Transverse colon (tissue), 4 donors: ENCODE results near the gene TMPRSS2. TPM values are rescaled to one million over a fixed set of nuclear protein-coding genes. Genes with fewer than 3 reads are reported as not detected.

Experiments
- DNase-seq: peaks from one replicate; pipeline ENCODE4 v3.0.0-alpha.2; 2019
- H3K27ac ChIP-seq, 4 donors: fragments of 200-600 bp; sonication (generic); 2 replicates each; pipeline ENCODE4 v1.5.1; 2016 to 2018; ENCODE audit warnings: inconsistent platforms in 4 of 4
- H3K27me3 ChIP-seq: fragments of 200-600 bp; sonication (generic); 2 replicates; pipeline ENCODE4 v1.5.1; 2017; ENCODE audit warnings: inconsistent platforms
- H3K36me3 ChIP-seq, 4 donors: fragments of 200-600 bp; sonication (generic); 2 replicates each; pipeline ENCODE4 v1.5.1; 2017 to 2019; ENCODE audit warnings: inconsistent platforms in 4 of 4
- H3K4me1 ChIP-seq, 4 donors: fragments of 200-600 bp; sonication (generic); 2 replicates each; pipeline ENCODE4 v1.5.1; 2017 to 2020; ENCODE audit warnings: inconsistent platforms in 4 of 4
- H3K4me3 ChIP-seq, 4 donors: fragments of 200-600 bp; sonication (generic); 1 replicate in 1 of 4; 2 replicates in 3 of 4; pipeline versions ENCODE4 v1.5.1 to v1.6.1; 2017 to 2019; ENCODE audit warnings: inconsistent platforms in 4 of 4
- H3K9me3 ChIP-seq, 2 donors: fragments of 200-600 bp; sonication (generic); 2 replicates each; pipeline ENCODE4 v1.5.1; 2017 to 2019; ENCODE audit warnings: inconsistent platforms in 2 of 2
- CTCF ChIP-seq, 5 experiments: fragments of 200-600 bp in 3 of 5; fragments of 450-650 bp in 2 of 5; sonication (generic) in 3 of 5; IDR thresholded peaks; 1 replicate in 2 of 5; 2 replicates in 3 of 5; pipeline ENCODE4 v1.5.1; 2016 to 2017; ENCODE audit warnings: antibody characterized with exemption in 5 of 5, inconsistent platforms in 3 of 5, mild to moderate bottlenecking in 2 of 5, moderate library complexity in 1 of 5
- EP300 ChIP-seq: sonication (generic); formaldehyde crosslinking; IDR thresholded peaks from one replicate; pipeline ENCODE4 v1.6.1; 2017; ENCODE audit warnings: antibody characterized with exemption, low read depth
- POLR2A ChIP-seq: fragments of 450-650 bp; IDR thresholded peaks from one replicate; pipeline ENCODE4 v1.6.1; 2016; ENCODE audit warnings: antibody characterized with exemption, mild to moderate bottlenecking, moderate library complexity
- POLR2AphosphoS5 ChIP-seq, 3 donors: sonication (generic); formaldehyde crosslinking; IDR thresholded peaks; one replicate each; pipeline ENCODE4 v1.6.1; 2016; ENCODE audit warnings: antibody characterized with exemption in 3 of 3
- WGBS, 2 donors: methylation state at CpG; one replicate each; pipeline ENCODE4 v1.1.5; 2018; ENCODE audit warnings: low coverage in 1 of 2; 5-methylcytosine and 5-hydroxymethylcytosine counted together
- in situ Hi-C, 4 donors: fragments of 200-750 bp; cut with MboI; loops; one replicate each; pipeline versions ENCODE4 v1.15.0 to v1.15.1; 2017; ENCODE audit warnings: low sequenced_read_pairs in 3 of 4, low pct_ligation_motif_present in 1 of 4, low pct_unique_long_range_greater_than_20kb in 1 of 4
- intact Hi-C: fragments of 100-400 bp; cut with DNase I; formaldehyde crosslinking; loops from one replicate; pipeline ENCODE4 v1.15.1; 2023; ENCODE audit warnings: low total_unique reads
- total RNA-seq, 4 donors: library from RNA; depleted of rRNA; stranded (reverse); fragments of >200 nt; gene quantifications; one replicate each; pipeline ENCODE4 v1.1.0, GENCODE V29; 2016

The TMPRSS2 gene
- total RNA-seq, 4 donors from 2014 or later: 65.3 to 557 (median 485) TPM

- intact Hi-C loops: no loop called here
These were observed 75.1 kb downstream of the TMPRSS2 start for GRCh38 chr21:41432562-41433460.

GRCh38 chr21:41431788-41432548 lies 76.0 kb downstream of the TMPRSS2 start:
- H3K36me3 ChIP-seq: peaks cover 0 to 29% (median 14%) of the 10 kb centered on the region in 4 donors
- intact Hi-C loops (no loop called here), in situ Hi-C loops (no loop called here)
- H3K27me3 ChIP-seq: no peaks in the 10 kb centered on the region
- TF ChIP-seq POLR2A (no peak), POLR2AphosphoS5 (IDR thresholded peaks at IDR 0.05) (no peak), EP300 (no peak), CTCF (IDR thresholded peaks at IDR 0.05) (no peak)
- peaks cover 0 to 7% of the 10 kb centered on the region in 2 donors for H3K9me3 ChIP-seq
- H3K27ac ChIP-seq: peak overlapping the region; percentile 67 to 83 (median 81)
- 79 to 100% methylated on average over 2 to 16 of the region's 16 CpGs for WGBS, 2 donors
- H3K4me3 ChIP-seq: no peak overlapping the region
- peaks cover 1 to 37% (median 11%) of the 10 kb centered on the region in 4 donors for H3K4me1 ChIP-seq
- peak; percentile 61 for DNase-seq

More at GRCh38 chr21:41432562-41433460, 75.1 kb downstream of the TMPRSS2 start:
- in situ Hi-C loops: no loop called here
- Histone ChIP-seq H3K27me3 (no peaks in the 10 kb centered on the region), H3K4me3 (no peak overlapping the region), H3K4me1 (peaks cover 0 to 30% (median 11%) of the 10 kb centered on the region in 4 donors), H3K9me3 (peaks cover 0 to 7% of the 10 kb centered on the region in 2 donors), H3K27ac (peak overlapping the region; percentile 67 to 83 (median 81)), H3K36me3 (peaks cover 0 to 37% (median 16%) of the 10 kb centered on the region in 4 donors)
- 20 to 59% methylated on average over 1 to 10 of the region's 10 CpGs for WGBS, 2 donors
- no peak for TF ChIP-seq CTCF (IDR thresholded peaks at IDR 0.05)
- TF ChIP-seq POLR2A: no peak
- no peak for TF ChIP-seq EP300
- no peak for TF ChIP-seq POLR2AphosphoS5 (IDR thresholded peaks at IDR 0.05)
- DNase-seq: no peak

- Histone ChIP-seq H3K4me3 (no peak overlapping the region), H3K4me1 (peaks cover 8 to 47% (median 19%) of the 10 kb centered on the region in 4 donors), H3K36me3 (peaks cover 0 to 10% (median 4%) of the 10 kb centered on the region in 4 donors), H3K27me3 (no peaks in the 10 kb centered on the region), H3K9me3 (peaks cover 0 to 6% of the 10 kb centered on the region in 2 donors), H3K27ac (no peak overlapping the region)
- intact Hi-C loops (no loop called here), in situ Hi-C loops (no loop called here)
- DNase-seq: no peak
- 77 to 86% methylated on average over 7 to 9 of the region's 9 CpGs for WGBS, 2 donors
- TF ChIP-seq POLR2A (no peak), POLR2AphosphoS5 (IDR thresholded peaks at IDR 0.05) (no peak), CTCF (IDR thresholded peaks at IDR 0.05) (no peak), EP300 (no peak)
These were observed 78.0 kb downstream of the TMPRSS2 start for GRCh38 chr21:41429925-41430491.

- intact Hi-C loops (no loop called here), in situ Hi-C loops (no loop called here)
- no peak for DNase-seq
- Histone ChIP-seq H3K27me3 (no peaks in the 10 kb centered on the region), H3K36me3 (peaks cover 0 to 5% (median under 1%) of the 10 kb centered on the region in 4 donors), H3K9me3 (no peaks in the 10 kb centered on the region), H3K4me3 (no peak overlapping the region), H3K27ac (no peak overlapping the region), H3K4me1 (peaks cover 8 to 47% (median 19%) of the 10 kb centered on the region in 4 donors)
- no peak for TF ChIP-seq CTCF (IDR thresholded peaks at IDR 0.05)
- TF ChIP-seq EP300: no peak
- TF ChIP-seq POLR2A: no peak
- no peak for TF ChIP-seq POLR2AphosphoS5 (IDR thresholded peaks at IDR 0.05)
- 77 to 96% methylated on average over 2 to 3 of the region's 3 CpGs for WGBS, 2 donors
These were observed 78.7 kb downstream of the TMPRSS2 start for GRCh38 chr21:41429305-41429704.
